22Rv1 (cell line): ENCODE measurements around the gene TWNK.

Source experiments
- ZFX ChIP-seq: fragments of 450-650 bp; IDR thresholded peaks from 2 replicates; pipeline ENCODE4 v1.6.1; 2017; ENCODE audit warnings: antibody characterized with exemption, borderline replicate concordance
- TF ChIP-seq, protein P1 (sequence below): fragments of 450-650 bp; IDR thresholded peaks from 2 replicates; pipeline ENCODE4 v1.5.1; 2017; ENCODE audit warnings: mild to moderate bottlenecking

- TF ChIP-seq, protein P1, sequence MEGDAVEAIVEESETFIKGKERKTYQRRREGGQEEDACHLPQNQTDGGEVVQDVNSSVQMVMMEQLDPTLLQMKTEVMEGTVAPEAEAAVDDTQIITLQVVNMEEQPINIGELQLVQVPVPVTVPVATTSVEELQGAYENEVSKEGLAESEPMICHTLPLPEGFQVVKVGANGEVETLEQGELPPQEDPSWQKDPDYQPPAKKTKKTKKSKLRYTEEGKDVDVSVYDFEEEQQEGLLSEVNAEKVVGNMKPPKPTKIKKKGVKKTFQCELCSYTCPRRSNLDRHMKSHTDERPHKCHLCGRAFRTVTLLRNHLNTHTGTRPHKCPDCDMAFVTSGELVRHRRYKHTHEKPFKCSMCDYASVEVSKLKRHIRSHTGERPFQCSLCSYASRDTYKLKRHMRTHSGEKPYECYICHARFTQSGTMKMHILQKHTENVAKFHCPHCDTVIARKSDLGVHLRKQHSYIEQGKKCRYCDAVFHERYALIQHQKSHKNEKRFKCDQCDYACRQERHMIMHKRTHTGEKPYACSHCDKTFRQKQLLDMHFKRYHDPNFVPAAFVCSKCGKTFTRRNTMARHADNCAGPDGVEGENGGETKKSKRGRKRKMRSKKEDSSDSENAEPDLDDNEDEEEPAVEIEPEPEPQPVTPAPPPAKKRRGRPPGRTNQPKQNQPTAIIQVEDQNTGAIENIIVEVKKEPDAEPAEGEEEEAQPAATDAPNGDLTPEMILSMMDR = no peak
- TF ChIP-seq ZFX = no peak
These were observed 44.7 kb downstream of the TWNK start for GRCh38 chr10:101031796-101032636.
